Motor neuron (in vitro differentiated cells): ENCODE measurements around the gene RAB3D. TPM values are rescaled to one million over a fixed set of nuclear protein-coding genes. Genes with fewer than 3 reads are reported as not detected.

ENCODE experiments used
- ATAC-seq, 8 experiments: fragments of 200-7000 bp; cut with Tn5 transposase; replicated peaks in 6 of 8; 2 replicates each; pipeline ENCODE4 v1.8.0; 2021; ENCODE audit warnings: mild to moderate bottlenecking in 8 of 8, moderate library complexity in 8 of 8
- H3K27ac ChIP-seq, 2 donors: fragments of 250-450 bp; sonication (Bioruptor Pico); 2 replicates each; pipeline ENCODE4 v1.9.0; 2021; ENCODE audit warnings: antibody characterized with exemption in 2 of 2, mild to moderate bottlenecking in 2 of 2, moderate library complexity in 1 of 2
- H3K4me1 ChIP-seq, 2 donors: fragments of 250-450 bp; sonication (Bioruptor Pico); replicated peaks in 1 of 2; 2 replicates each; pipeline ENCODE4 v1.6.1; 2021; ENCODE audit warnings: antibody characterized with exemption in 2 of 2, mild to moderate bottlenecking in 2 of 2, moderate library complexity in 1 of 2
- H3K4me3 ChIP-seq, 5 donors: fragments of 250-450 bp; sonication (Bioruptor Pico); 2 replicates each; pipeline ENCODE4 v1.9.0; 2021; ENCODE audit warnings: antibody characterized with exemption in 5 of 5, mild to moderate bottlenecking in 5 of 5, moderate library complexity in 4 of 5
- WGBS, 10 experiments: fragments of 450-650 bp; shearing (Covaris generic); methylation state at CpG; one replicate each; pipeline ENCODE4 v1.0.0; 2022; 5-methylcytosine and 5-hydroxymethylcytosine counted together
- in situ Hi-C, 9 experiments: fragments of 400-800 bp; cut with MboI; loops; one replicate each; pipeline ENCODE4 v1.15.0; 2021; ENCODE audit warnings: low sequenced_read_pairs in 9 of 9, low pct_unique_long_range_greater_than_20kb in 2 of 9; ENCODE audit not compliant: unreplicated experiment in 9 of 9
- total RNA-seq, 8 experiments: library from RNA; unstranded; fragments of 300-600 nt; gene quantifications; 2 replicates each; pipeline versions ENCODE4 v1.2.3 to v1.2.4, GENCODE V29; 2022

The RAB3D gene
- total RNA-seq, 8 experiments from 2014 or later = 7.6 to 21.6 (median 10.7) TPM

DNA sequence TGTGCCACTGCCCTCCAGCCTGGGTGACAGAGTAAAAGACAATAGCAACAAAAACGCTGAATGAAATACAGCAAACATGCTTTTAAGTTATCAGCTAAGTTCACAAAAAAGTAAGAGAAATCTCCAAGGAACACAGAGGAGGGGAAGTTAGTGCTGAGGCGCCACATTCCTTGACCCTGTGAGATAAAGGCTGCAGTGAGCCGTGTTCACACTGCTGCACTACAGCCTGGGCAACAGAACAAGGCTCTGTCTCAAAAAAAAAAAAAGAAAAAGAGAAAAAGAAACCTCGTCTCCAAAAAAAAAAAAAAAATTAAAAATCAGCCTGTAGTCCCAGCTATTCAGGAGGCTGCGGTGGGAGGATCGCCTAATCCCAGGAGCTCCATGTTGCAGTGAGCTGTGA is 60.8 kb downstream of the RAB3D start:
- in situ Hi-C loops = loop anchor here in 3 of 9 experiments (25.0 kb wide), 1 partner anchor 209 kb away; the partner anchor contains the start of gene ELAVL3 (in 3 of the 3)
- peak in 4 of 8 experiments; percentile 24 to 55 (median 28) for ATAC-seq
- WGBS, 10 experiments = 35 to 86% (median 64%) methylated on average over 2 to 6 of the region's 6 CpGs
- peaks cover 0 to 4% of the 10 kb centered on the region in 2 donors for H3K4me1 ChIP-seq
- H3K27ac ChIP-seq = no peak overlapping the region
- no peak overlapping the region for H3K4me3 ChIP-seq

DNA sequence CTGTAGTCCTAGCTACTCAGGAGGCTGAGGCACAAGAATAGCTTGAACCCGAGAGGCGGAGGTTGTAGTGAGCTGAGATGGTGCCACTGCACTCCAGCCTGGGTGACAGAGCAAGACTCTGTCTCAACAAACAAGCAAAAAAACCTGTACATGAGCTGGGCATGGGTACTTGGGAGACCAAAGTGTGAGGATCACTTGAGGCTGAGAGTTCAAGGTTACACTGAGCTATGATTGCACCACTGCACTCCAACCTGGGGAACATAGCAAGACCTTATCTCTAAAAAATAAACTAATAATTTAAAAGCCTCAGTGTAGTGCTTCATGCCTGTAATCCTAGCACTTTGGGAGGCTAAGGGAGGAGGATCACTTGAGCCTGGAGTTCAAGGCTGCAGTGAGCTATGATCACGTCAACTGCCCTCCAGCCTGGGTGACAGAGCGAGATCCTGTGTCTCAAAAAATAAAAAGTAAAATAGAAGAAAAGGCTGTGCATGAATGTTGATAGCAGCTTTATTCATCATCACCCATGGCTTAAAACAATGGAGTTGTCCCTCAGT is 64.8 kb downstream of the RAB3D start:
- in situ Hi-C loops = loop anchor here in 3 of 9 experiments (25.0 kb wide), 1 partner anchor 213 kb away; the partner anchor contains the start of gene ELAVL3 (in 3 of the 3)
- Histone ChIP-seq H3K4me1 (peaks cover 0 to 4% of the 10 kb centered on the region in 2 donors), H3K4me3 (no peak overlapping the region), H3K27ac (no peak overlapping the region)
- no peak for ATAC-seq
- 50 to 100% (median 74%) methylated on average over 1 to 3 of the region's 4 CpGs; no CpG with 5 or more reads in 1 of the 10 experiments for WGBS, 10 experiments

DNA sequence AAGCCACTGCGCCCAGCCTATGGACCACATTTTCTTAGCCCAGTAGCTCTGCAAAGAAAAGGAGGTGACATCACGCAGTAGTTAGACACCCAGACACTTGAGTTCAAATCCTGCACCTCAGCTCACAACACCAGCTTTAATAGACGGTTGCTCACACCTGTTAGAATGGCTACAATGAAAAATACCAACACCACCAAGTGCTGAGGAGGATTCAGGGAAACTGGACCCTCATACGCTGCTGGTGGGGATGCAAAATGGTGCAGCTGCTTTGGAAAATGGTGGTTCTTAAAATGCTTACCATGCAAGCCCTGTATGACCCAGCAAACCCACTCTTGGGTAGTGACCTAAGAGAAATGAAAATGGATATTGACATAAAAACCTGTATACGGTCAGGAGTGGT is 65.5 kb downstream of the RAB3D start:
- in situ Hi-C loops = no loop called here
- peaks cover 0 to 8% of the 10 kb centered on the region in 2 donors for H3K4me1 ChIP-seq
- 0 to 83% (median 50%) methylated on average over 1 to 5 of the region's 5 CpGs; no CpG with 5 or more reads in 1 of the 10 experiments for WGBS, 10 experiments
- no peak overlapping the region for H3K4me3 ChIP-seq
- no peak overlapping the region for H3K27ac ChIP-seq
- ATAC-seq = no peak

DNA sequence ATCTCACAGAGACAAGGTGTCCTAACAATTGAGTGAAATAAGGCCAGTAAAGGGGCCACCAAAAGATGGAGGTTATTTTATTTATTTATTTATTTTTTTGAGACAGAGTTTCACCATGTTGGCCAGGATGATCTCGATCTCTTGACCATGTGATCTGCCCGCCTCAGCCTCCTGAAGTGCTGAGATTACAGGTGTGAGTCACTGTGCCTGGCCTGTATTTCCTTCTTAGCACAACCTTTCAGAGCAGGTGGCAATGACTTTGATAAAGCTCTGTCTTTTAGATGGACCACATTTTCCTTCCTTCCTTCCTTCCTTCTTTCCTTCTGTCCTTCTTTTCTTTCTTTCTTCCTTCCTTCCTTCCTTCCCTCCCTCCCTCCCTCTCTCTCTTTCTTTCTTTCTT is 66.2 kb downstream of the RAB3D start:
- ATAC-seq = peak in 1 of 8 experiments; percentile 58
- H3K27ac ChIP-seq = no peak overlapping the region
- H3K4me3 ChIP-seq = no peak overlapping the region
- in situ Hi-C loops = no loop called here
- peaks cover 0 to 9% of the 10 kb centered on the region in 2 donors for H3K4me1 ChIP-seq
- WGBS, 10 experiments = 60 to 100% (median 95%) methylated on average over 1 to 2 of the region's 2 CpGs; no CpG with 5 or more reads in 7 of the 10 experiments

Other genes with a start within 250 kb of the RAB3D start
- 10 to 100 TPM in 3 of 8 experiments, 1 to 10 TPM in 4, under 1 TPM in 1; 0.36 to 34.9 (median 2.6) TPM for gene SPC24, start 183.9 kb downstream of the RAB3D start, total RNA-seq
- gene KANK2, start 142.1 kb downstream of the RAB3D start, total RNA-seq = 10 to 100 TPM in 5 of 8 experiments, 1 to 10 TPM in 3; 3.3 to 82.6 (median 30.3) TPM
- gene ANGPTL8, start 100.0 kb downstream of the RAB3D start, total RNA-seq = under 1 TPM in 2 of 8 experiments, not detected in 6; 0.49 to 0.85 TPM
- 10 to 100 TPM in 6 of 8 experiments, 1 to 10 TPM in 2; 5.4 to 60.0 (median 14.7) TPM for gene DOCK6, start 77.1 kb downstream of the RAB3D start, total RNA-seq
- gene TSPAN16, start 43.5 kb downstream of the RAB3D start, total RNA-seq = not detected
- gene TMEM205, start 6.6 kb upstream of the RAB3D start, total RNA-seq = 100 to 1,000 TPM in 3 of 8 experiments, 10 to 100 TPM in 5; 72.1 to 148 (median 92.9) TPM
- 10 to 100 TPM in 5 of 8 experiments, 1 to 10 TPM in 3; 4.4 to 22.3 (median 14.4) TPM for gene CCDC159, start 6.9 kb upstream of the RAB3D start, total RNA-seq
- 10 to 100 TPM; 21.5 to 46.5 (median 28.0) TPM for gene PLPPR2, start 15.8 kb upstream of the RAB3D start, total RNA-seq
- 1 to 10 TPM; 1.7 to 4.0 (median 2.2) TPM for gene SWSAP1, start 35.0 kb upstream of the RAB3D start, total RNA-seq
- 1 to 10 TPM; 1.7 to 6.1 (median 3.4) TPM for gene EPOR, start 44.7 kb upstream of the RAB3D start, total RNA-seq
- gene RGL3, start 79.7 kb upstream of the RAB3D start, total RNA-seq = 1 to 10 TPM in 5 of 8 experiments, under 1 TPM in 3; 0.60 to 3.1 (median 1.2) TPM
- 1 to 10 TPM in 5 of 8 experiments, under 1 TPM in 3; 0.45 to 5.1 (median 1.6) TPM for gene ODAD3, start 95.5 kb upstream of the RAB3D start, total RNA-seq
- gene PRKCSH, start 96.0 kb upstream of the RAB3D start, total RNA-seq = 100 to 1,000 TPM; 160 to 255 (median 196) TPM
- 10 to 100 TPM in 5 of 8 experiments, under 1 TPM in 3; 0.22 to 95.6 (median 47.7) TPM for gene ELAVL3, start 141.4 kb upstream of the RAB3D start, total RNA-seq
- 10 to 100 TPM in 3 of 8 experiments, 1 to 10 TPM in 5; 2.5 to 12.8 (median 8.4) TPM for gene ZNF653, start 166.2 kb upstream of the RAB3D start, total RNA-seq
- gene ECSIT, start 189.5 kb upstream of the RAB3D start, total RNA-seq = 10 to 100 TPM; 20.9 to 56.9 (median 47.6) TPM
- gene CNN1, start 199.2 kb upstream of the RAB3D start, total RNA-seq = 10 to 100 TPM in 1 of 8 experiments, 1 to 10 TPM in 6, under 1 TPM in 1; 0.55 to 11.5 (median 1.6) TPM
- gene ELOF1, start 219.6 kb upstream of the RAB3D start, total RNA-seq = 10 to 100 TPM; 48.1 to 93.5 (median 58.2) TPM
- gene ACP5, start 238.0 kb upstream of the RAB3D start, total RNA-seq = 10 to 100 TPM in 1 of 8 experiments, 1 to 10 TPM in 5, under 1 TPM in 2; 0.29 to 10.1 (median 2.4) TPM